Progenitor cell of endocrine pancreas (in vitro differentiated cells): ENCODE results near the gene ARHGAP6. TPM values are rescaled to one million over a fixed set of nuclear protein-coding genes. Genes with fewer than 3 reads are reported as not detected.

ENCODE experiments used
- DNase-seq: peaks from one replicate; pipeline ENCODE4 v3.0.0; 2021; ENCODE audit warnings: low spot score; ENCODE audit not compliant: unreplicated experiment
- H3K27ac Mint-ChIP-seq: 2 replicates; pipeline ENCODE4 v1.8.0; 2021; ENCODE audit warnings: mild to moderate bottlenecking, moderate library complexity, mixed read lengths
- H3K27me3 Mint-ChIP-seq: 2 replicates; pipeline ENCODE4 v1.8.0; 2021; ENCODE audit warnings: mixed read lengths
- H3K36me3 Mint-ChIP-seq: 2 replicates; pipeline ENCODE4 v1.8.0; 2022; ENCODE audit warnings: mixed read lengths; ENCODE audit not compliant: insufficient read depth
- H3K4me1 Mint-ChIP-seq: 2 replicates; pipeline ENCODE4 v1.8.0; 2021; ENCODE audit warnings: low read depth, mixed read lengths
- H3K4me3 Mint-ChIP-seq: 2 replicates; pipeline ENCODE4 v1.8.0; 2021; ENCODE audit warnings: low read depth, mild to moderate bottlenecking, moderate library complexity, mixed read lengths
- H3K9me3 Mint-ChIP-seq: 2 replicates; pipeline ENCODE4 v1.8.0; 2021; ENCODE audit warnings: low read depth, mixed read lengths
- total RNA-seq: library from RNA; stranded (reverse); gene quantifications from 2 replicates; pipeline ENCODE4 v1.2.1, GENCODE V29; 2021
- TF ChIP-seq, protein P1 (sequence below): fragments of 200-600 bp; sonication (generic); IDR thresholded peaks from one replicate; pipeline ENCODE4 v1.5.0; 2021; ENCODE audit warnings: antibody characterized with exemption, mild to moderate bottlenecking; ENCODE audit not compliant: unreplicated experiment

ARHGAP6 gene
- total RNA-seq, 1 donor from 2014 or later = 1.9 TPM

DNA sequence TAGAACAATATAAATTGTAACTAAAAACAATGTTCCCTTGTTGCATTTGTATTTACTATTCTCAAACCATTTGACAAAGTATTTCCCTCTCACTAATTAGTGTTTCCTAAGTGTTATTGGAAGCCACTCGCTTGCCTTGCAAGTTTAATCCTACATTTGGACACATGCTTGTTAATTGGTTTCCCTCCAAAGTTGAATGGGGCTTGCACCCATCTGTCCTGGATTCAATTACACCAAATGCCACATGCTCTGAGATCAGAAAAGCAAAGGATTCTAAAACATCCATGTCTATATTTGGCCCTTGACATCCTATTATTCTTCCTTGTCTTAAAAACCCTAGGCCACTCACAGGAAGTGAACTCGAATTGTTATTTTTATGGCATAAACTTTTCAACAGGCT is 225.9 kb downstream of the ARHGAP6 start:
- Mint-ChIP-seq H3K36me3 (no peaks in the 10 kb centered on the region), H3K27ac (no peak overlapping the region), H3K4me3 (no peak overlapping the region), H3K27me3 (no peaks in the 10 kb centered on the region), H3K9me3 (peaks cover 4% of the 10 kb centered on the region), H3K4me1 (no peaks in the 10 kb centered on the region)
- TF ChIP-seq, protein P1, sequence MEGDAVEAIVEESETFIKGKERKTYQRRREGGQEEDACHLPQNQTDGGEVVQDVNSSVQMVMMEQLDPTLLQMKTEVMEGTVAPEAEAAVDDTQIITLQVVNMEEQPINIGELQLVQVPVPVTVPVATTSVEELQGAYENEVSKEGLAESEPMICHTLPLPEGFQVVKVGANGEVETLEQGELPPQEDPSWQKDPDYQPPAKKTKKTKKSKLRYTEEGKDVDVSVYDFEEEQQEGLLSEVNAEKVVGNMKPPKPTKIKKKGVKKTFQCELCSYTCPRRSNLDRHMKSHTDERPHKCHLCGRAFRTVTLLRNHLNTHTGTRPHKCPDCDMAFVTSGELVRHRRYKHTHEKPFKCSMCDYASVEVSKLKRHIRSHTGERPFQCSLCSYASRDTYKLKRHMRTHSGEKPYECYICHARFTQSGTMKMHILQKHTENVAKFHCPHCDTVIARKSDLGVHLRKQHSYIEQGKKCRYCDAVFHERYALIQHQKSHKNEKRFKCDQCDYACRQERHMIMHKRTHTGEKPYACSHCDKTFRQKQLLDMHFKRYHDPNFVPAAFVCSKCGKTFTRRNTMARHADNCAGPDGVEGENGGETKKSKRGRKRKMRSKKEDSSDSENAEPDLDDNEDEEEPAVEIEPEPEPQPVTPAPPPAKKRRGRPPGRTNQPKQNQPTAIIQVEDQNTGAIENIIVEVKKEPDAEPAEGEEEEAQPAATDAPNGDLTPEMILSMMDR = no peak
- DNase-seq = no peak

DNA sequence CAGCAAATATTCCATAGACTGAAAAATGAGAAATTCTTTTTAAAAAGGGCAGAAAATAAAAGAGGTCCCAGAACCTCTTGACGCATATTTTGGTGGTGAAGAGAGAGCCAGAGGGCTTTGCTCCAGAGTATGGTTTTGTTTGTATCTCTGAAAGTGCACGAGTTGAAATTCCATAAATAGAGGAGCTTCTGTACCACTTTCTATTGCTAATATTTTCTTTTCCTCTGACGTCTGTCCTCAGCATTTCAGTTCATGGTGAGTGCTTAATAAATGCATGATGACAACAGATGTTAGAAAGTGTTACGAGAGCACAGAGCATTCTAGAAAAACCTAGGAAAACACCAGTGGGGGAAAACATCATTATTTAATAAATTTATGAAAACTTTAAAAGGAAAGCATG is 227.0 kb downstream of the ARHGAP6 start:
- peaks cover 6% of the 10 kb centered on the region for H3K9me3 Mint-ChIP-seq
- H3K4me1 Mint-ChIP-seq = no peaks in the 10 kb centered on the region
- TF ChIP-seq, protein P1 = no peak
- no peak overlapping the region for H3K27ac Mint-ChIP-seq
- no peaks in the 10 kb centered on the region for H3K36me3 Mint-ChIP-seq
- DNase-seq = no peak
- H3K4me3 Mint-ChIP-seq = no peak overlapping the region
- H3K27me3 Mint-ChIP-seq = no peaks in the 10 kb centered on the region

DNA sequence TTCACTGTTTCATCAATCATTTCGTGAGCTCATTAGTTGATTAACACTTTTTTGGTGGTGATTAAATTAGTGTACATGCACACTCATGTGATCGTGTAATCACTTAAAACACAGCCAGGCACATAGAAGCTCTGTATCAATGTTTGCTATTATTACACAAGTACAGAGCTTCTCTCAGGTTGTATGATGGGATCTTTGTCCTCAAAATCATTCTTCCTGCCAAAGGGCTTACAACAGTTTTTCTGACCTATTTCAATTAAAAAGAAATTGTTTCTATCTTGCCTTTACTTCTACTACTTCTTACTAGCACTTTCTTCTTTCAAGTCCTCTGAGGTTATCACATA is 227.4 kb downstream of the ARHGAP6 start:
- H3K9me3 Mint-ChIP-seq = peaks cover 7% of the 10 kb centered on the region

DNA sequence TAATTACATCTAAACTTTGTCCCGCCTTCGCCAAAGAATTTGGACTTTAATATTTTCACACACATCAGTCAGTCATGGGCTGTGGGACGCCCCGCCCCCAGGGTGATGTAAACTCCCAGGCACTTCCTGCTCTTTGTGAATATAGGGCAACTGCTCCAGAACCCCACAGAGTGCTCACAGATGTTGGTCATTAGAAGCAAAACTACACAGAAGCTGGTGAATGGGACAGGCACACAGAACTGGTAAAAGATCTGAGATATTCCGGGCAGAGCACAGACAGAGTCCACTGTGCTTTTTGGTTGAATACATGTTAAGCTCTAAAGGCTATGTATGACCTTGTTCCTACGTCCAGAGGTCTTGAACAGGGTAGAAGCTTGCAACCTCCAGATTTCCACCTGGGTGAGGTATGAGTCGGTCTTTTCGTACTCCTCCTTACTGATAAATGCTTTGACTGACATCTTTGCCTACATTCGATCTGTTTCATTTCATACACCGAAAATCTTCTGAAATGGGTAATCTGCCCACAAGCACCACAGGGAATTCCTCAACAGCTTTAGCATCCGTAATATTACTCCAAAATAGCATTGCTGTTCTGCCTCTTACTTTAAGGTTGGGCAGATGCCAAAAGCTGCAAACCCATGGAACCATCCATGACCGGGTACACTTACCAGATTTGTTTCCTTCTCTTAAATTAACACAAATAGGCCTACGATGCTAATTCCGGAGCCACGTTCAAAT is 227.9 kb downstream of the ARHGAP6 start:
- Mint-ChIP-seq H3K4me1 (no peaks in the 10 kb centered on the region), H3K9me3 (peaks cover 7% of the 10 kb centered on the region), H3K27me3 (no peaks in the 10 kb centered on the region), H3K36me3 (no peaks in the 10 kb centered on the region), H3K4me3 (no peak overlapping the region), H3K27ac (no peak overlapping the region)
- DNase-seq = no peak
- TF ChIP-seq, protein P1 = no peak

More for the DNA sequence above, 227.4 kb downstream of the ARHGAP6 start:
- Mint-ChIP-seq H3K27ac (no peak overlapping the region), H3K4me3 (no peak overlapping the region), H3K36me3 (no peaks in the 10 kb centered on the region), H3K4me1 (no peaks in the 10 kb centered on the region), H3K27me3 (no peaks in the 10 kb centered on the region)
- TF ChIP-seq, protein P1 = no peak
- DNase-seq = no peak

DNA sequence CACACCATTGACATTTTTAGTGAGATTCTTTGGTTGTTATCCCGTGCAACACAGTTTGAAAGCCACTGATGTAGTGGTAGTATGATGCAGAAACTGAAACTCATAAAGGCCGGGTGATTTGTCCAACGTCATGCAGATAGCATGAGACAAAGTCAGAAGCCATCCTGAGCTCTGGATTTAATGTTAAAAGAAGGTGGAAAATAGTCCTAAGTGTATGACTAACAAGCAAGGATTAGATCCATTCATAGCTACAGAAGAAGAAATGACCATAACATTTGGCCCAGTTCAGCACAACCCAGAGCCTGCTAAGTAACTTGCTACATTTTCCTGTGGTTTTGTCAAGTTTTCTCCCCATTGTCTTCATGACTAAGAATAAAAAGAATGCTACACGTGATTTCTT is 230.2 kb downstream of the ARHGAP6 start:
- no peak overlapping the region for H3K27ac Mint-ChIP-seq
- no peaks in the 10 kb centered on the region for H3K27me3 Mint-ChIP-seq
- H3K4me3 Mint-ChIP-seq = no peak overlapping the region
- no peaks in the 10 kb centered on the region for H3K4me1 Mint-ChIP-seq
- peaks cover 7% of the 10 kb centered on the region for H3K9me3 Mint-ChIP-seq
- H3K36me3 Mint-ChIP-seq = no peaks in the 10 kb centered on the region
- no peak for DNase-seq
- TF ChIP-seq, protein P1 = no peak
